Activated CD4-positive, alpha-beta memory T cell treated with anti-CD3 and anti-CD28 coated beads for 36 hours (primary cell): ENCODE results near the gene LAPTM5. TPM values are rescaled to one million over a fixed set of nuclear protein-coding genes. Genes with fewer than 3 reads are reported as not detected.

Source experiments
- CTCF ChIA-PET: fragments of 350-600 bp; sonication (Branson Sonifier 250); formaldehyde crosslinking; loops from one replicate; lab custom pipeline; 2021; ENCODE audit warnings: antibody characterized with exemption, inconsistent platforms; lab: Charles Lee
- POLR2A ChIA-PET: fragments of 350-600 bp; sonication (Branson Sonifier 250); formaldehyde crosslinking; loops from one replicate; lab custom pipeline; 2021; ENCODE audit warnings: antibody characterized with exemption; lab: Charles Lee
- DNase-seq: peaks from one replicate; pipeline ENCODE4 v3.0.0-alpha.2; 2020
- H3K27ac Mint-ChIP-seq: one replicate; pipeline ENCODE4 v1.8.0; 2021; ENCODE audit warnings: mixed read lengths
- H3K27me3 Mint-ChIP-seq: one replicate; pipeline ENCODE4 v1.8.0; 2021; ENCODE audit warnings: mixed read lengths
- H3K36me3 Mint-ChIP-seq: one replicate; pipeline ENCODE4 v1.8.0; 2021; ENCODE audit warnings: mixed read lengths
- H3K4me1 Mint-ChIP-seq: one replicate; pipeline ENCODE4 v1.8.0; 2021; ENCODE audit warnings: low read depth, mixed read lengths
- H3K4me3 Mint-ChIP-seq: one replicate; pipeline ENCODE4 v1.8.0; 2021; ENCODE audit warnings: mild to moderate bottlenecking, mixed read lengths
- H3K9me3 Mint-ChIP-seq: one replicate; pipeline ENCODE4 v1.8.0; 2021; ENCODE audit warnings: mixed read lengths
- intact Hi-C: fragments of 100-400 bp; cut with micrococcal nuclease; formaldehyde crosslinking; loops from one replicate; pipeline ENCODE4 v1.15.1; 2023
- total RNA-seq, 2 experiments: library from RNA; stranded (reverse); gene quantifications; one replicate each; pipeline ENCODE4 v1.2.3, GENCODE V29; 2021

Gene LAPTM5
- total RNA-seq, 2 experiments from 2014 or later, result 190 to 196 TPM

- Mint-ChIP-seq H3K4me1 (no peaks in the 10 kb centered on the region), H3K27me3 (peaks cover 6% of the 10 kb centered on the region), H3K4me3 (no peak overlapping the region), H3K36me3 (no peaks in the 10 kb centered on the region), H3K27ac (no peak overlapping the region), H3K9me3 (no peaks in the 10 kb centered on the region)
- DNase-seq, result no peak
- ChIA-PET CTCF (interaction anchor here (2.8 kb wide), 1 partner anchor 325 kb away, joined by 8 read pairs; no protein-coding TSS in a partner anchor), POLR2A (no interaction called here)
- intact Hi-C loops, result no loop called here
Measured at GRCh38 chr1:30705698-30706097, 51.9 kb downstream of the LAPTM5 start.

GRCh38 chr1:30704765-30705509 lies 52.6 kb downstream of the LAPTM5 start:
- no peak for DNase-seq
- H3K27me3 Mint-ChIP-seq, result peaks cover 4% of the 10 kb centered on the region
- no peaks in the 10 kb centered on the region for H3K9me3 Mint-ChIP-seq
- H3K4me3 Mint-ChIP-seq, result no peak overlapping the region
- POLR2A ChIA-PET, result no interaction called here
- intact Hi-C loops, result no loop called here
- no peak overlapping the region for H3K27ac Mint-ChIP-seq
- CTCF ChIA-PET, result no interaction called here
- H3K4me1 Mint-ChIP-seq, result no peaks in the 10 kb centered on the region
- H3K36me3 Mint-ChIP-seq, result no peaks in the 10 kb centered on the region

GRCh38 chr1:30704271-30704670 lies 53.3 kb downstream of the LAPTM5 start:
- no peak overlapping the region for H3K4me3 Mint-ChIP-seq
- no peaks in the 10 kb centered on the region for H3K36me3 Mint-ChIP-seq
- CTCF ChIA-PET, result no interaction called here
- H3K27ac Mint-ChIP-seq, result no peak overlapping the region
- H3K27me3 Mint-ChIP-seq, result peaks cover 4% of the 10 kb centered on the region
- intact Hi-C loops, result no loop called here
- DNase-seq, result no peak
- POLR2A ChIA-PET, result no interaction called here
- no peaks in the 10 kb centered on the region for H3K9me3 Mint-ChIP-seq
- H3K4me1 Mint-ChIP-seq, result no peaks in the 10 kb centered on the region

- Mint-ChIP-seq H3K4me1 (no peaks in the 10 kb centered on the region), H3K4me3 (no peak overlapping the region), H3K27ac (no peak overlapping the region), H3K36me3 (no peaks in the 10 kb centered on the region), H3K27me3 (peaks cover 4% of the 10 kb centered on the region), H3K9me3 (no peaks in the 10 kb centered on the region)
- intact Hi-C loops, result no loop called here
- POLR2A ChIA-PET, result no interaction called here
- CTCF ChIA-PET, result no interaction called here
- DNase-seq, result no peak
Measured at GRCh38 chr1:30702823-30703222, 54.8 kb downstream of the LAPTM5 start.

DNA sequence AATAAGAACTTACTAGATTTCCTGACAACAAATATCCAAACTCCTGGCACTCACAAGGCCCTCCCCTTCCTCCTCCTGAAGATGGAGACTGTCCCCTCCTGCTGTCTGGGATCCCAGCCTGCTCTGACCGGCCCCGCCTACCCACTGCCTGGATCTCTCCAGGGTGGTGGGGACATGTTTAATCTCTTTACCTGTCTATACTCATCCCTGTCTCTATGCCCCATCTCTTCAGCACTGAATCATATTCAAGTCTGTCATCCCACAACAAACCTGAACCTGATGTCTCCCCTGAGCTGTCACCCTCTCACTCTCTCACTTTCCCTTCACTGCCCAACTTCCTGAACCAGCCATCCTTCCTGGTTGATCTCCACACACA lies 56.3 kb downstream of the LAPTM5 start:
- Mint-ChIP-seq H3K27me3 (peaks cover 2% of the 10 kb centered on the region), H3K4me3 (no peak overlapping the region), H3K27ac (no peak overlapping the region), H3K9me3 (no peaks in the 10 kb centered on the region), H3K4me1 (no peaks in the 10 kb centered on the region), H3K36me3 (no peaks in the 10 kb centered on the region)
- intact Hi-C loops, result no loop called here
- CTCF ChIA-PET, result no interaction called here
- DNase-seq, result no peak
- POLR2A ChIA-PET, result no interaction called here

- Mint-ChIP-seq H3K4me1 (no peaks in the 10 kb centered on the region), H3K36me3 (no peaks in the 10 kb centered on the region), H3K4me3 (no peak overlapping the region), H3K9me3 (no peaks in the 10 kb centered on the region), H3K27ac (no peak overlapping the region), H3K27me3 (no peaks in the 10 kb centered on the region)
- ChIA-PET CTCF (no interaction called here), POLR2A (no interaction called here)
- DNase-seq, result no peak
- intact Hi-C loops, result no loop called here
Measured at GRCh38 chr1:30700528-30701257, 56.9 kb downstream of the LAPTM5 start.

DNA sequence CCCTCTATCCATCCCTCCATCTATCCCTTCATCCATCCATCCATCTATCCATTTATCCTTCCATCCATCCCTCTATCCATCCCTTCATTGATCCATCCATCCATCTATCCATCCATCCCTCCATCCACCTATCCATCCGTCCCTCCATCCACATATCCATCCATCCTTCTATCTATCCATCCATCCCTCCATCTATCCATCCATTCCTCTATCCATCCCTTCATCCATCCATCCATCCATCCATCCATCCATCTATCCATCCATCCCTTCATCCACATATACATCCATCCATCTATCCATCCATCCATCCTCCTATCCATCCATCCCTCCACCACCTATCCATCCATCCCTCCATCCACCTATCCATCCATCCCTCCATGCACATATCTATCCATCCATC lies 57.8 kb downstream of the LAPTM5 start:
- Mint-ChIP-seq H3K27me3 (no peaks in the 10 kb centered on the region), H3K4me1 (no peaks in the 10 kb centered on the region), H3K9me3 (no peaks in the 10 kb centered on the region), H3K36me3 (no peaks in the 10 kb centered on the region), H3K4me3 (no peak overlapping the region), H3K27ac (no peak overlapping the region)
- POLR2A ChIA-PET, result no interaction called here
- CTCF ChIA-PET, result no interaction called here
- intact Hi-C loops, result no loop called here
- DNase-seq, result no peak

- H3K27me3 Mint-ChIP-seq, result no peaks in the 10 kb centered on the region
- no peak overlapping the region for H3K27ac Mint-ChIP-seq
- POLR2A ChIA-PET, result no interaction called here
- H3K4me1 Mint-ChIP-seq, result no peaks in the 10 kb centered on the region
- no peaks in the 10 kb centered on the region for H3K36me3 Mint-ChIP-seq
- no peaks in the 10 kb centered on the region for H3K9me3 Mint-ChIP-seq
- H3K4me3 Mint-ChIP-seq, result no peak overlapping the region
- intact Hi-C loops, result no loop called here
- CTCF ChIA-PET, result no interaction called here
- DNase-seq, result no peak
Measured at GRCh38 chr1:30698401-30698981, 59.1 kb downstream of the LAPTM5 start.

- Mint-ChIP-seq H3K36me3 (no peaks in the 10 kb centered on the region), H3K27me3 (no peaks in the 10 kb centered on the region), H3K9me3 (no peaks in the 10 kb centered on the region), H3K4me1 (no peaks in the 10 kb centered on the region), H3K4me3 (no peak overlapping the region), H3K27ac (no peak overlapping the region)
- intact Hi-C loops, result no loop called here
- no peak for DNase-seq
- ChIA-PET POLR2A (no interaction called here), CTCF (no interaction called here)
Measured at GRCh38 chr1:30697571-30698376, 59.8 kb downstream of the LAPTM5 start.

GRCh38 chr1:30696831-30697230 lies 60.7 kb downstream of the LAPTM5 start:
- H3K27me3 Mint-ChIP-seq, result no peaks in the 10 kb centered on the region
- no peaks in the 10 kb centered on the region for H3K9me3 Mint-ChIP-seq
- H3K36me3 Mint-ChIP-seq, result no peaks in the 10 kb centered on the region
- ChIA-PET CTCF (no interaction called here), POLR2A (no interaction called here)
- no peak overlapping the region for H3K27ac Mint-ChIP-seq
- no peak overlapping the region for H3K4me3 Mint-ChIP-seq
- no peaks in the 10 kb centered on the region for H3K4me1 Mint-ChIP-seq
- DNase-seq, result no peak
- intact Hi-C loops, result no loop called here

DNA sequence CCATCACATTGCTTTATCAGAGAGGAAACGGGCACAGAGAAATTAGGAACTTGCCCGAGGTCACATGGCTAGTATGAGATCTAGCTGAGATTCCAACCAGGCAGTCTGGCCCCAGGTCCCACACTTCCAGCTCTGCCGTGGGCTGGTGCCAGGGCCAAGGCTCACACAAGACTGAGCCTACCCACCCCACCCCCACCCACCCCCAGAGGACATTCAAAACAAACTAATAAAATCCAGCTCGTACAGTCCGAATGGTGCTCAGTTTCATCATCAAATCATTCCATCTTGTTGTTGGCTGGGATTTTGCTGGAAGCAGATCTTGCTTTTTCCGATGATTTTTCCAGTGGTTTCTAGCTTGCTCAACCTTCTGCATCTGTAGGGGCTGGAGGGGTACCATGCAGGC lies 62.1 kb downstream of the LAPTM5 start:
- CTCF ChIA-PET, result no interaction called here
- H3K36me3 Mint-ChIP-seq, result no peaks in the 10 kb centered on the region
- H3K27ac Mint-ChIP-seq, result no peak overlapping the region

More for the DNA sequence above, 62.1 kb downstream of the LAPTM5 start:
- Mint-ChIP-seq H3K9me3 (no peaks in the 10 kb centered on the region), H3K27me3 (no peaks in the 10 kb centered on the region), H3K4me3 (no peak overlapping the region), H3K4me1 (no peaks in the 10 kb centered on the region)
- POLR2A ChIA-PET, result no interaction called here
- DNase-seq, result no peak
- intact Hi-C loops, result no loop called here
